ENCODE data around the gene POP4.

The POP4 gene

GRCh38 chr19:29635963-29636362 is 29.9 kb downstream of the POP4 start:
- no peak for DNase-seq

DNA sequence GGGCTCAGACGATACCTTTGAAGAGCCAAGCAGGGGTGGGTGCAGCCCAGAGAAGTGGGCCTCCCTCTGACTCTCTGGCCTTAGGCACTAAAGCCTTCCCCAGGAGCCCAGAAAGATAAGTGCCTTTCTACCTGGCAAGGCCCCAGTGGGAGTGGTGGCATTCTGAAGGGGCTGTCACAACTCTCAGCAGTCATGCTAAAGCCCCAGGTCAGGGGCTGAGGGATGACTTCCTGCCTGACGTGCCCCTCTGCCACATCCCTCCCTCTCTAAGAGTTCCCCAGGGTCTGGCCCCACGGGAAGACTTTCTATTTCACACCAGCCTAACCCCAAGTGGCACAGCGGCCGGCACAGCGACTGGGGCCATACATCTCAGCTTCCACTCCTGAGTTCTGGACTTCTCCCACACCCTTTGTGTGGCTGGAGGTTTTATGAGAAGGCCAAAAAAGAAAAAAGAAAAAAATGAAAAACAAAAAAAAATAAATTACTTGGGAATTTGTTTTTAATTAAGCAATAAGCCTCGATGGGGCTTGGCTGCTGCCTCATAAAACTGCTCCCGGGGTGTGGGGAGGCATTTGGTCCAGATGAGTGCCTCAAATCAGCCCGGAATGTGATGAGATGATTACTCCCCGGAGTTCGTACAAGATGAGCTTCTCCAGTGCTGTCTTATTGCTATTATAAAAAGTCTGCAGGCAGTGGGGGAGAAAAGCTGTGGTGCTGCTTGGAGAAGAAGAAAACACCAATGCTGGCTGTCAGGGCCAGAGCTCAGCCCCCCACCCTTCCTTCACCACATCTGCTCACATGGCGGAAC is 30.7 kb downstream of the POP4 start:
- no peak for DNase-seq

DNA sequence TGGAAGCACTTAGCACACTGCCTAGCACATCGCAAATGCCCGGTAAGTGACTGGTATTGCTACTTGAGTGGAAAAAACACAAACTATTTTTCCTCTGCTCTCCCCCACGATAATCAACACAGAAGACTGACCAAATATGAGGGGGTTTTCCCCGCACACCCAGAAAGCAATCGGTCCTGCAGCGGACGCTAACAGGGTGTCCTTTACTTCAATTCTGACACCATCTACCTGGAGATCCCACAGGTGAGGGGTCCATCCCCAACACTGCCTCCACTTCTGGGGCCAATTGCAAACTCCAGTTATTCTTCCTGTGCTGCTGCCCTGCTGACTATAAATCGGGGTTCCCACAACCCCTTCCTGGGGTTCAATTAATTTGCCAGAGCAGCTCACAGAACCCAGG is 33.0 kb downstream of the POP4 start:
- DNase-seq: no peak

GRCh38 chr19:29640231-29640630 is 34.1 kb downstream of the POP4 start:
- no peak for DNase-seq

DNA sequence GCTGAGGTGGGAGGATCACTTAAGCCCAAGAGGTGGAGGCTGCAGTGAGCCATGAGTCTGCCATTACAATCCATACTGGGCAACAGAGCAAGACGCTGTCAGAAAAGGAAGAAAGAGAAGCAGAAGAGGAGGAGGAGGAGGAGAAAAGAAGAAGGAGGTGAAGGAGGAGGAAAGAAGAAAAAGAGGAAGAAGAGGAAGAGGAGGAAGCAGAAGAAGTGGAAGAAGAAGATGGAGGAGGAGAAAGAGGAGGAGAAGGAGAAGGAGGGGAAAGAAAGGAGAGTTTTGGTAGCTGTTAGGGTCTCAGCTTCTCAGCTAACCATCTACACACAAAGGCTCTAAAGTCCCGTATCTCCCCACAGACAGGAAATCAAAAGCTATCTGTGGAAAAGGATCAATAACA is 35.5 kb downstream of the POP4 start:
- no peak for DNase-seq

- DNase-seq: no peak
Measured at GRCh38 chr19:29643361-29643935, 37.4 kb downstream of the POP4 start.

GRCh38 chr19:29644210-29644609 is 38.1 kb downstream of the POP4 start:
- DNase-seq: no peak

GRCh38 chr19:29645491-29645867 is 39.4 kb downstream of the POP4 start:
- no peak for DNase-seq

- DNase-seq: peak; percentile 18
Measured at GRCh38 chr19:29645911-29646310, 39.8 kb downstream of the POP4 start.

DNA sequence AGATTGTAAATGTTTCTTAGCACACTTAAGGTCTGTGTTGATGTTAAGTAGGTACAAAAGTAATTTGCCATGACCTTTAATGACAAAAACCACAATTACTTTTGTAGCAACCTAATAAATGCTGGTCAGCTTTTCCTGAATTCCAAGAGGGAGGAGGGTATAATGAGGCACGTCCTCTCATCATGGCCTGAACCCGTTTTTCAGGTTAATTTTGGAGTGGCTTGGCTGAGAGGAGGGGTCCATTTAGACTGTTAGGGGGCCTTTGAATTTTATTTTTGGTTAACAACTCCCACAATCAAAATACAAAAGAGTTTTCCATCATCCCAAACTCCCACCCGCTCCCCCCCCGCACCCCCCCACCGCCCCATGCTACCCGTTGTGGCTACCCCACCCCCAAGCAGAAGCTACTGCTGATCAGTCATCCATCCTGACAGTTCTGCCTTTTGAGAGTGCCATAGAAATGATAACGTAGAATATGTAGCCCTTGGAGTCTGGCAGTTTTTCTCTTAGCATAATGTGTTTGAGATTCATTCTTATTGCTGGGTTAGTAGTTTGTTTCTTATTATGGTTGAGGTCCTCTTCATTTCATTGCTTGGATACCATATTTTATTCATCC is 44.8 kb downstream of the POP4 start:
- DNase-seq: no peak

DNA sequence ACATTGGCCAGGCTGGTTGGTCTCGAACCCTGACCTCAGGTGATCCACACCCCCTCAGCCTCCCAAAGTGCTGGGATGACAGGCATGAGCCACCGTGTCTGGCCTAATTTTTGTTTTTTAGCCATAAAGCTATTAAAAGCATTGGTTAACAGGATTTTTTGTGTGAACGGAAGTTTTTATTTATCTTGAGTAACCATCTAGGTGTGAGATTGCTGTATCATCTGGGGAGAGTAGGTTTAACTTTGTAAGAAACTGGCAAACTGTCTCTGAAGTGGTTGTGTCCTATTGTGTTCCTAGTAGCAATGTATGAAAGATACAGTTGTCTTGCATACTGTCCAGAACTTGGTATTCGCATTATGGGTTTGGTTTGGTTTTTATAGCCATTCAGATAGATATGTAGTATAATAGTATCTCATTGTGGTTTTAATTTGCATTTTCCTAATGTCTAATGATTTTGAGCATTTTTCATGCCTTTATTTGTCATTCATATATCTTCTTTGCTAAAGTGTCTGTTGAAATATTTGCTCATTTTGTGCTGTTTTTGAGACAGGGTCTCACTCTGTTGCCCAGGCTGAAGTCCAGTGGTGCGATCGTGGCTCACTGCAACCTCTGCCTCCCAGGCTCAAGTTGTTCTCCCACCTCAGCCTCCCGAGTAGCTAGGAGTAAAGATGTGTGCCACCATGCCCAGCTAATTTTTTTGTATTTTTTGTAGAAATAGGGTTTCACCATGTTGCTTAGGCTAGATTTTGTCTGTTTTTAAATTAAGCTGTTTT is 45.7 kb downstream of the POP4 start:
- no peak for DNase-seq

GRCh38 chr19:29653398-29653797 is 47.3 kb downstream of the POP4 start:
- DNase-seq: no peak

DNA sequence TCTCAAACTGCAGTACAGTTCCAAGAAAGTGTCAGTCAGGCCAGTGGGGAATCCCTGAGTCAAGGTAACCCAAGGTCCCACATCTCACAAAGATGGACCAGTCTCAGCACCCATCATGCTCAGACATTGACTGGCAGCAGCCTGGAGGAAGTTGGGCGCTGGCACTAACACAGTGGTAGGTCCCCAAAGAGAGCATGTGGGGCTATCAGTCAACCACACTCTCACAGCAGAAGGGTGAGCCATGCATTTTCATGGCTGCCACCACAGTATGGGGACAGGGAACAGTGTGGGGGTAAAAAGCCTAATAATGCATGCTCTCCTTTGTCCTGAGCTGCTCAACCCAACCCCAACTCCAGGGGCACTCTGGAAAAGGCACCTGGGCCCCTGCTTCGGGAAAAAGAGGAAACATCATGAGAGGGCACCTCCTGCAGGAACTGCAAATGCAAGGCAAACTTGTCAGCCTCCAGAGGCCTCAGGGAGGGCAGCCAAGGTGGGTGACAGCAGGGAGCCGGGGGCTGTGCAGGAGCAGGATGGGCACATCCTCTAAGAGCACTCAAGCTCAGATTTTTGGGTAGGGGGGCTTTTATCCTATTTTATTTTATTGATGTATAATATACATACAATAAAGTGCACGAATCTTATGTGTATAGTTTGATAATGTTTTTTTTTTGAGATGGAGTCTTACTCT is 49.7 kb downstream of the POP4 start:
- no peak for DNase-seq

DNA sequence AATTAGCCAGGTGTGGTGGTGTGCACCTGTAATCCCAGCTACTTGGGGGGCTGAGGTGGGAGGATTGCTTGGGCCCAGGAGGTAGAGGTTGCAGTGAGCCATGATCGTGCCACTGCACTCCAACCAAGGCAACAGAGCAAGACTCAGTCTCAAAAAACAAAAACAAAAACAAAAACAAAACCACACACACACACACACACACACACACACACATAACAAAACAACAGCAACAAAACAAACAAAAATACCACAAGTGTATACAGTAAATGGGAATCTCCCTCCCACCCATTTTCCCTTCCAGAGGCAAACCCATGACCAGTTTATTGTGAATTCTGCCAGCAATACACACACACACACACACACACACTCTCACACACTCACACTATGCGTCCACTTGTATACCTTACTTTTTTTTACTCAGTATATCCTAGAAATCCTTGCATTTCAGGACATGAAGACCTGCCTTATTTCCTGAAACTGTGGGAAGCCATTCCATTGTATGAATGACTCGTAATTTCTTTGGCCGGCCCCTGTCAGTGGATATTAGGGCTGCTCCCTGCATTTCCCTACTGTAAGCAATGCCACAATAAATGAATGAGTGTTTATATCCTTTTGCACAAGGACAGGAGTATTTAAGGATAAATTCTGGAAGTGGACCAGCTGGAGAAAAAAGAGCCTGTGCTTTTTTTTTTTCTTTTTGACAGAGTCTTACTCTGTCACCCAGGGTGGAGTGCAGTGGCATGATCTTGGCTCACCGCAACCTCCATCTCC is 52.3 kb downstream of the POP4 start:
- no peak for DNase-seq

GRCh38 chr19:29660835-29661234 is 54.8 kb downstream of the POP4 start:
- no peak for DNase-seq

- no peak for DNase-seq
Measured at GRCh38 chr19:29662278-29662603, 56.2 kb downstream of the POP4 start.

GRCh38 chr19:29662604-29663404 is 56.7 kb downstream of the POP4 start:
- no peak for DNase-seq

DNA sequence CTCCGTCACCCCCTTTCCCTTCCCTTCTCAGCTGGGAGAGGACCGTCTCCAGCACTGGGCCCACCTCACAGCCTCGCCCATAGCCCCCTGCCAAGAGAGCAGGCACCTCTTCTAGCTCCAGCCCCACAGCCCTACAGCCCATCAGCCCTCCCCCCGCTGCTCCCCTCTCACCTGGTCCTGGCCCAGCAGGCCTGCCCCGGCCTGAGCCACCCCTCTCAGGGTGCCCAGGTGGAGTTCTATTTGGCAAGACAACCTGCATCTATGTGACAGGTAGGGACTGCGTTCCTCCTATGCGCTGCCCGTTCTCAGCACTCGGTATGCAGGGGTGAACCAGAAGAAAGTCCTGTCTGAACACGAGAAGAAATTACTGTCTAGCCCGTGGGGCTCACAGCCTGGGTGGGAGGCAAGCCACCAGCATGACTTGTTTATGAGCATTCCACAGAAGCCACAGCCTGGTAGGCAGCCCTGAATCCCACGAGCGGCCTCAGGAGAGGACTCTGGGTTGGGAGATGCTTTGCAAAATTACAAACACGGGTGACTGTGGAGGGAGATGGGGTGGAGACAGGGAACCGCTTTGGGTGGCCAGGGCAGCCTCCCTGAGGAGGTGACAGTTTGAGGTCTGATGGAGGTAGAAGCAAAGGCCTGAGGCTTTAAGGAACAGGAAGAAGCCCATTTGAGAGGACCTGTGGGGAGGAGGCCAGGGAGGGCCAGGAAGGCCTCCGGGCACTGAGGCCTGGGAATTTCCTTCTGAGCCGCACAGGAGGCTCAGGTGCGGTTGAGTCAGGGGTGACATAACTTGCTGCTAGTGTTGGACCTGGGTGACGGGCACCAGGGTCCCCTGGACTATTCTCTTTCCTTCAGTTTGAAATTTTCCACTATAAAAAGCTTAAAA is 58.0 kb downstream of the POP4 start:
- DNase-seq: no peak

DNA sequence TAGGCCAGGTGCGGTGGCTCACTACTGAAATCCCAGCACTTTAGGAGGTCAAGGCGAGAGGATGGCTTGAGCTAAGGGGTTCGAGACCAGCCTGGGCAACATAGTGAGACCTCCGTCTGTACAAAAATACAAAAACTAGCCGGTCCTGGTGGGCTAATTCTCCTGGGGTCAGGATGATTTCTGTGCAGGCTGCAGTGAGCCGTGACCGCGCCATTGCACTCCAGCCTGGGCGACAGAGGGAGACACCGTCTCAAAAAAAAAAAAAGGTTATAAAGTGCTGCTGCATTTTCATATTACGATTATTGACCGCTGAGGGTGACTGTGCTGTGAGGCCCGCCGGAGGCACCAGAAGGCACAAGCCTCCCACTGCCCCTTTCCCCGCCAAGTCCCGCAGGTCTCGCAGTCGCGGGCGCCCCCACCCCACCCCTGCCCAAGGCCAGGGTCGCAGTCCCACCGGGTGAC is 58.7 kb downstream of the POP4 start:
- no peak for DNase-seq

GRCh38 chr19:29665215-29665825 is 59.2 kb downstream of the POP4 start, which contains the start of gene PLEKHF1:
Gene PLEKHF1 (plus strand): TSS chr19:29665461. CDS start chr19:29673840, 8,379 bp downstream.
- DNase-seq: peak; percentile 82
